HG03354 (cell line): ENCODE measurements around the gene CDX4.
"Not testable (repeated sequence)": the region's sequence is repeated elsewhere in the genome, so short reads cannot be mapped to it uniquely, and the experiment has no call there.

Experiments used
- ATAC-seq: cut with Tn5 transposase; IDR thresholded peaks from one replicate; pipeline ENCODE4 v1.9.1; 2021; ENCODE audit warnings: mild to moderate bottlenecking; ENCODE audit not compliant: unreplicated experiment, poor library complexity, severe bottlenecking

Gene CDX4, protein sequence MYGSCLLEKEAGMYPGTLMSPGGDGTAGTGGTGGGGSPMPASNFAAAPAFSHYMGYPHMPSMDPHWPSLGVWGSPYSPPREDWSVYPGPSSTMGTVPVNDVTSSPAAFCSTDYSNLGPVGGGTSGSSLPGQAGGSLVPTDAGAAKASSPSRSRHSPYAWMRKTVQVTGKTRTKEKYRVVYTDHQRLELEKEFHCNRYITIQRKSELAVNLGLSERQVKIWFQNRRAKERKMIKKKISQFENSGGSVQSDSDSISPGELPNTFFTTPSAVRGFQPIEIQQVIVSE

DNA sequence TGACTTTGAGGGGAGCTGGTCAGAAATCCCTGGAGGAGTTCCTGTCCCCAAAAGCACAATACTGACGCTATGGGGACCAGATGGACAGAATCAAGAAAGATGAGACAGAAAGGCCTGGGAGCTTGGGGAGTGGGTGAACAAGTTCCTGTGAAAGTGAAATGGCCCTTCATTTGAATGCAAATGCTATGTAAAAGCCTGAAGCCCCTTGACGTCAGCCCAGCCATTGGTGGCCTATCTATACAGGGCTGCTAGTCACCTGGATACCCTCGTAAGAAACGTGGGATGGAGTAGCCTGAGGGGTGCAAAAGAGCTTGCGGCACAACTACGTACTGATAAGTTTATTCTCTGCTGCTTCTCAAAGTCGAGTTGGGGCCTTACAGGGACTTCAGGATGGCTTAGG, at the start of gene CDX4:
Gene CDX4, plus strand, starts transcription at position 223 of the 400 bp plus-strand sequence. CDS start 201 bp downstream, outside the sequence.
- no peak for ATAC-seq

DNA sequence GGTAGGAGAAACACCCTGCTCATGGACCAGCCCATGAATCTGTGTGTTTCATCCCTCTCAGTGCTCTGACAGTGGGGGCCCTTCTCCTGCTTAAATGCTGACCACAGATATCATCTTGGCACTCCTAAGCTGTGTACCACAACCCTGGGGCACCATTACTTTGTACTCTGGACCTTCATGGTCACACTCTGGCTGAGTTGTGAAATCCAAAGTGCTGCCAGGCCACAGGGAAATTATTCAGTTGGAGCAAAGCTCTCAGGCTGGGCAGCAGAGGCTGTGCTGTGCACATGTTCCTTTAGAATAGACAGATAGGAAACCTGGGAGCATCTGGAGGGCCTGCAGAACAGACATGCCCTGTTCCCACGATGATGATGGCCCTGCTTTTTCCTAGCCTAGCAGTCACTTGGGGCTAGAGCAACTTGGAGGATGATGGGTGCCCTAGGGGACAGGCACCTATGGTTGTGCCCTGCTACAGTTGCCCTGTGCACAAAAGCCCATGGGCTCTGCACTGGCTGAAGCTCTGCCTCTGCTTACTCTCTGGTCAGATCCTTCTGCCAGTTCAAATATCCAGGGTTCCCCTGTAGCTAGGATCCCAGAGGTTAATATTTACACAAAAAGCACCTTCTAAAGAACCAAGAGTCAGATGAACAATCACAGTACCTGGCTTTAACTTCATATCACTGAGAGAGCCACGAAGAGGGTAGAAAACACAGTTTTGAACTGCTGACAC, 48.5 kb upstream of the CDX4 start:
- ATAC-seq: no peak

DNA sequence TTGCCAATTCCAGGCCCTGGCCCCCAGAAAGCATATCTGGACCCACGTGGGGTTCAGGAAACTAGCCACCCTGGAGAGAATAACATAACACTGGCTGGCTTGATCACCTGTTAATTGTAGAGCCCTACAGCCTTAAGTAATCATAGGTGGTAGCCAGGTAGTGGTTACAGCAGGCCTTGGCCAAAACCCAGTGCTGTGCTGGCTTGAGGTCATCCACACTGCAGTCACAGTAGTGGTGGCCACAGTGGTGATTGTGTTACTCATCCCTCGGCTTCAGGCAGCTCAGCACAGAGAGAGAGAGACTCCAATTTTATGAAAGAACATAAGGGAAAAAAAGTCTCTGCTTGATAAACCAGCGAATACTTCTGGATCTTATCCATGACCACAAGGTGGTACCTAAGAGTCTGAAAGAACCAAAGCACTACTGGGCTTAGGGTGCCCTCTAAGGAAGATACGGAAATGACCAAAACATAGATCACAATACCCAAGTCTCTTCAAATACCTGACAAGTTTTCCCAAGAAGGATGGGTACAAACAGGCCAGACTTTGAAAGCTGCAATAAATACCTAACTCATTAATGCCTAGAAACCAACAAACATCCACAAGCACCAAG, 46.6 kb upstream of the CDX4 start:
- ATAC-seq: no peak

DNA sequence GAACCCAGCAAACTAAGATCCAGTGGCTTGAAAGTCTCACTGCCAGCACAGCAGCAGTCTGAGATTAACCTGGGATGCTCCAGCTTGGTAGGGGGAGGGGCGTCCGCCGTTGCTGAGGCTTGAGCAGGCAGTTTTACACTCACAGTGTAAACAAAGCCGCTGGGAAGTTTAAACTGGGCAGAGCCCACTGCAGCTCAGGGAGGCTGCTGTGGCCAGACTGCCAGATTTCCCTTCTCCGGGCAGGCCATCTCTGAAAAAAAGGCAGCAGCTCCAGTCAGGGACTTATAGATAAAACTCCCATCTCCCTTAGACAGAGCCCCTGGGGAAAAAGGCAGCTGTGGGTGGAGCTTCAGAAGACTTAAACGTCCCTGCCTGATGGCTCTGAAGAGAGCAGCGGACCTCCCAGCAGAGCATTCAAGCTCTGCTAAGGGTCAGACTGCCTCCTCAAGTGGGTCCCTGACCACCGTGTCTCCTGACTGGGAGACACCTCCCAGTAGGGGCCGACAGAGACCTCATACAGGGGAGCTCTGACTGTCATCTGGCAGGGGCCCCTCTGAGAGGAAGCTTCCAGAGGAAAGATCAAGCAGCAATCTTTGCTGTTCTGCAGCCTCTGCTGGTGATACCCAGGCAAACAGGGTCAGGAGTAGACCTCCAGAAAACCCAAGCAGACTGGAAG, 45.1 kb upstream of the CDX4 start:
- ATAC-seq: no peak

DNA sequence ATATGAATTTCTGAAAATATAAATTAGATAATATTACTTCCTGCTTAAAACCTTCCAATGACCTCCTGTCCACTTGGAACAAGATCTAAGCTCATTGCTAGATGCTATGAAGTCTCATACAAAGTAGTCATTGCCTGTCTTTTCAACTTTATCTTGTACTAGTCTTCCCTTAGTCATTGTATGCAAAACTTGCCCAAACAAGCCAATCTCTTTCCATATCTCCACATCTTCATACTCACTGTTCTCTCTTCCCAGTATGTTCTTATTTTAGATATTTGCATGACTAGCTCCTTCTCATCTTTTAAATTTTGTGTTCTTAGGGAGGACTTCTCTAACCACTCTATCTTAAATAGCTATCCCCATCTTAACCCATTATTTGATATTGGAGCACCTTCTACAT, 33.9 kb upstream of the CDX4 start:
- ATAC-seq: no peak

DNA sequence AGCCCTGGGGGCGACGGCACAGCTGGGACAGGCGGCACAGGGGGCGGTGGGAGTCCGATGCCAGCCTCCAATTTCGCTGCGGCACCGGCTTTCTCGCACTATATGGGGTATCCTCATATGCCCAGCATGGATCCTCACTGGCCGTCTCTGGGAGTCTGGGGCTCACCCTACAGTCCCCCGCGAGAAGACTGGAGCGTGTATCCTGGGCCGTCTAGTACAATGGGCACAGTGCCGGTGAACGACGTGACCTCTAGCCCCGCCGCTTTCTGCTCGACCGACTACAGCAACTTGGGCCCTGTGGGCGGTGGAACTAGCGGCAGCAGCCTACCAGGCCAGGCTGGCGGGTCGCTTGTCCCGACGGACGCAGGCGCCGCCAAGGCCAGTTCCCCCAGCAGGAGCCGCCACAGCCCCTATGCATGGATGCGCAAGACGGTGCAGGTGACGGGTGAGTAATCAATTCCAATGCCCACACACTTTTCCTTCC, 500 bp downstream of the CDX4 start:
- no peak for ATAC-seq

DNA sequence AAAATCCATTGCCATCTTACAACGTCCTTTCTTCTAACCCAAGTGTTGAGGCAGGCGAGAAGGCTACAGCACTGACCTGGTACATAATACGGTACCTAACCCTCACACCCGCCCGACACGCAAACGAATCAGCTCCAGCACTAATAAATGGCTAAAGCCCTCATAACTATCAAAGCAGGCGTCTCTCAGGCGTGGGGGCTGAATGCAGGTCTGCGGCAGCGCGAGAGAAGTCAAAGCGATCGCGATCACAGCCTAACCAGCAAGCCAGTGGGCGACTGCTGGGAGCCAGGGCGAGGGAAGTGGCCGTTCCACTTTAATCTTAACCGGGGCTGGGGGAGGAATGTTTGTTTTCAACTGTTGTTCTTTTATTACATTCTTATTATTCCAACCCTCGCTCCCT, 1.5 kb downstream of the CDX4 start:
- no peak for ATAC-seq

DNA sequence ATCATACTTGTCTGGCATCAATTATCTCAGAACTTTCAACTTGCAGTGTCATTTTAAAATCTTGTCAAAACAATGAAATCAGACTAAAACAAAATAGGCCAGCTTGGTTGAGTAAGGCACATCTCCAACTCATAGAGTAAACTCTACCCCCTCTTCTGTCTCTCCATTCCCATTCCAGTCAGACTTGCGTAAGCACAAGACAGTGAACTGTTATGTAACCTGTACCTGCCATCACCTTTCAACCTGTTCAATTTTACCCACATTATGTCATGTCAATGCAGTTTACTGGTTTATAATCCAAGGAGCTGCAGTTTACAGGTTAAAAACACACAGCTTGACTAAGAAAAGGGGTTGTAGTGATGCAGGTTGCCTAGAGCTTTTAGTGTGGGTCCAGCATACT, 8.3 kb downstream of the CDX4 start:
- ATAC-seq: no peak

DNA sequence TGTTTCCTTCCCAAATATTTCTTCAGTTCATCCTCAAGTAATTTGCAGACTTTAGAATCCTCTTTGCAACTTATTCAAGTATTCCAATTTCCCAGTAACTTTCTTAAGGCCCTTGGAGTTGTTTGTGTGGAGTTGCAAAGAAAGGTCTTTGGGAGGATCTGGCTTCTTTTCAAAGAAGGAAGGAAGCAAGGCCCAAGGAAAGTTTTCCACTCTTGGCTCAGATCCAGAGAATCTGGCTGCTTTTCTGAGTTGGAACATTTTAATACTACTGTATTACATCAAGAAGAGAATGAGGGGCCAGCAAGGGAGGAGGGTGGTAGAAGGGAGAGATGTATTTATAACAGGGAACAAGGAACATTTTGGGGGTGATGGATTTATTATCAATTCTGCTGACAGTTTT, 10.5 kb downstream of the CDX4 start:
- ATAC-seq: no peak

DNA sequence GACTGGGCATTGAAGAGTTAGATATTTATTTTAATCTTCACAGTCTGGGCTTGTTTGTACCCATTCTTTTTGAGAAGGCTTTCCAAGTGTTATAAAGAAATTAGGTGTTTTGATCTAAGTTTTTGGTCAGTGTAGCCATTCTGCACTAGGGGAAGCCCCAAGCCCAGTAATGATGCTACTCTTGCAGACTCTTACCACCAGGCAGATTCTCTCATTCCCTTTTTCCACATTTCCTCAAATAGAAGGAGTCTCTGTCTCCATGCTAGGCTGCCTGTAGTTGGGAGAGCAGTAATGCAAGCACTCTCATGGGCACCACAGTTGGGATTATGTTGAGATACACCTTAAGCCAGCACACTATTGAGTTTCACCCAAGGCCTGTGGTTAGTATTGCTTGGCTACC, 21.5 kb downstream of the CDX4 start:
- no peak for ATAC-seq

DNA sequence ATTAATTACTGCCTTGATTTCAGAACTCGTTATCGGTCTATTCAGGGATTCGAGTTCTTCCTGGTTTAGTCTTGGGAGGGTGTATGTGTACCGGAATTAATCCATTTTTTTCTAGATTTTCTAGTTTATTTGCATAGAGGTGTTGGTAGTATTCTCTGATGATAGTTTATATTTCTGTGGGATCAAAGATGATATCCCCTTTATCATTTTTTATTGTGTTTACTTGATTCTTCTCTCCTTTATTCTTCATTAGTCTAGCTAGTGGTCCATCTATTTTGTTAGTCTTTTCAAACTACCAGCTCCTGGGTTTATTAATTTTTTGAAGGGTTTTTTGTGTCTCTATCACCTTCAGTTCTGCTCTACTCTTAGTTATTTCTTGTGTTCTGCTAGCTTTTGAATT, 32.1 kb downstream of the CDX4 start:
- no peak for ATAC-seq

DNA sequence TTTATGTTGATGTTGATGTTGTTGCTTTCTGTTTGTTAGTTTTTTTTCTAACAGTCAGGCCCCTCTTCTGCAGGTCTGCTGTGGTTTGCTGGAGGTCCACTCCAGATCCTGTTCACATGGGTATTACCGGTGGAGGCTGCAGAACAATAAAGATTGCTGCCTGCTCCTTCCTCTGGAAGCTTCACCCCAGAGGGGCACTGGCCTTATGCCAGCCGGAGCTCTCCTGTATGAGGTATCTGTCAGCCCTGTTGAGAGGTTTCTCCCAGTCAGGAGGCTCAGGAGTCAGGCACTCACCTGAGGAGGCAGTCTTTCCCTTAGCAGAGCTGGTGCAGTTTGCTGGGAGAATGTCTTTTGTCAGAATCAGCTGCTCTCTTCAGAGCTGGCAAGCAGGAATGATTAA, 34.7 kb downstream of the CDX4 start:
- no peak for ATAC-seq

DNA sequence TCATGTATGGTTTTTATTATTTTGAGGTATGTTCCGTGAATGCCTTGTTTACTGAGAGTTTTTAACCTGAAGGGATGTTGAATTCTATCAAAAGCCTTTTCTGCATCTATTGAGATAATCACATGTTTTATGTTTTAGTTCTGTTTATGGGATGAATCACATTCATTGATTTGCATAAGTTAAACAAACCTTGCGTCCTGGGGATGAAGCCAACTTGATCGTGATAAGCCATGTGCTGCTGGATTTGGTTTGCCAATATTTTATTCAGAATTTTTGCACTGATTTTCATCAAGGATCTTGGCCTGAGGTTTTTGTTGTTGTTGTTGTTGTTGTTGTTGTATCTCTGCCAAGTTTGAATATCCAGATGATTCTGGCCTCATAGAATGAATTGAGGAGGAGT, 43.8 kb downstream of the CDX4 start:
- no peak for ATAC-seq

DNA sequence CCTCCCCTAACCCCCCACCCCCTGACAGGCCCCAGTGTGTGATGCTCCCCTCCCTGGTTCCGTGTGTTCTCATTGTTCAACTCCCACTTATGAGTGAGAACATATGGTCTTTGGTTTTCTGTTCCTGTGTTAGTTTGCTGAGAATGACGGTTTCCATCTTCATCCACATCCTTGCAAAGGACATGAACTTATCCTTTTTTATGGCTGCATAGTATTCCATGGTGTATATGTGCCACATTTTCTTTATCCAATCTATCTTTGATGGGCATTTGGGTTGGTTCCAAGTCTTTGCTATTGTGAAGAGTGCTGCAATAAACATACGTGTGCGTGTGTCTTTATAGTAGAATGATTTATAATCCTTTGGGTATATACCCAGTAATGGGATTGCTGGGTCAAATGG, 45.3 kb downstream of the CDX4 start:
- not testable (repeated sequence) for ATAC-seq
